GM18858 (cell line): ENCODE data around the gene ETF1.
A peak's percentile ranks its signal among the peaks of the same experiment; 100 is the strongest.

Source experiments
- ATAC-seq: cut with Tn5 transposase; IDR thresholded peaks from one replicate; pipeline ENCODE4 v1.9.1; 2021; ENCODE audit not compliant: unreplicated experiment

The ETF1 gene

DNA sequence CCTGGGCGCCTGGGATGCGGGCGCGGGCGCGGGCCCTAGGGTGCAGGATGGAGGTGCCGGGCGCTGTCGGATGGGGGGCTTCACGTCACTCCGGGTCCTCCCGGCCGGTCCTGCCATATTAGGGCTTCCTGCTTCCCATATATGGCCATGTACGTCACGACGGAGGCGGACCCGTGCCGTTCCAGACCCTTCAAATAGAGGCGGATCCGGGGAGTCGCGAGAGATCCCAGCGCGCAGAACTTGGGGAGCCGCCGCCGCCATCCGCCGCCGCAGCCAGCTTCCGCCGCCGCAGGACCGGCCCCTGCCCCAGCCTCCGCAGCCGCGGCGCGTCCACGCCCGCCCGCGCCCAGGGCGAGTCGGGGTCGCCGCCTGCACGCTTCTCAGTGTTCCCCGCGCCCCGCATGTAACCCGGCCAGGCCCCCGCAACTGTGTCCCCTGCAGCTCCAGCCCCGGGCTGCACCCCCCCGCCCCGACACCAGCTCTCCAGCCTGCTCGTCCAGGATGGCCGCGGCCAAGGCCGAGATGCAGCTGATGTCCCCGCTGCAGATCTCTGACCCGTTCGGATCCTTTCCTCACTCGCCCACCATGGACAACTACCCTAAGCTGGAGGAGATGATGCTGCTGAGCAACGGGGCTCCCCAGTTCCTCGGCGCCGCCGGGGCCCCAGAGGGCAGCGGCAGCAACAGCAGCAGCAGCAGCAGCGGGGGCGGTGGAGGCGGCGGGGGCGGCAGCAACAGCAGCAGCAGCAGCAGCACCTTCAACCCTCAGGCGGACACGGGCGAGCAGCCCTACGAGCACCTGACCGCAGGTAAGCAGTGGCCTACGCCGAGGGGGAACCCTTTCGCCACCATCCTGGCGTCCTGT, 77.5 kb downstream of the ETF1 start, which contains the start of gene EGR1:
Gene EGR1 (plus strand): TSS at position 219 of the 864 bp plus-strand sequence. CDS start 283 bp downstream, at position 502.
- peak; percentile 36 for ATAC-seq

GRCh38 chr5:138464388-138465260, 78.4 kb downstream of the ETF1 start:
- ATAC-seq = peak; percentile 66

DNA sequence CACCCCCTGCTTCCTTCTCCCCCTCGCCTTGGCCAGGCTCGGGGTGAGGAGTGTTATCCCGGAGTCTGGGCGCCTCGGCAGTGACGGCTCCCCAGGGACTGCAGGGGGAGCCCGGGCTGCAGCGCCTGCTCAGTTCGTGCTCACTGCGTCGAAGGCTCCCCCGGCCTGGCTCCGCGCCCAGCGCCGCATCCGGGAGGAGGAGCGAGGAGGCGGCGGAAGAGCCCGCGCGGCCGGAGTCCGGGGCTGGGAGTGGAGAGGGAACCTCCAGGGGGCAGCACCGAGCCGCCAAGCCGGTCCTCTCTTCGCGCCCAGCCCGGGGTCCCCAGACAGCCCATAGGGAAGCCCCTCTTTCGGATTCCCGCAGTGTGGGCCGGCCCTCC, 79.0 kb downstream of the ETF1 start:
- ATAC-seq = peak; percentile 42

- ATAC-seq = no peak
These were observed 79.5 kb downstream of the ETF1 start for GRCh38 chr5:138463419-138464007.

GRCh38 chr5:138461343-138462125, 81.5 kb downstream of the ETF1 start:
- ATAC-seq = no peak

DNA sequence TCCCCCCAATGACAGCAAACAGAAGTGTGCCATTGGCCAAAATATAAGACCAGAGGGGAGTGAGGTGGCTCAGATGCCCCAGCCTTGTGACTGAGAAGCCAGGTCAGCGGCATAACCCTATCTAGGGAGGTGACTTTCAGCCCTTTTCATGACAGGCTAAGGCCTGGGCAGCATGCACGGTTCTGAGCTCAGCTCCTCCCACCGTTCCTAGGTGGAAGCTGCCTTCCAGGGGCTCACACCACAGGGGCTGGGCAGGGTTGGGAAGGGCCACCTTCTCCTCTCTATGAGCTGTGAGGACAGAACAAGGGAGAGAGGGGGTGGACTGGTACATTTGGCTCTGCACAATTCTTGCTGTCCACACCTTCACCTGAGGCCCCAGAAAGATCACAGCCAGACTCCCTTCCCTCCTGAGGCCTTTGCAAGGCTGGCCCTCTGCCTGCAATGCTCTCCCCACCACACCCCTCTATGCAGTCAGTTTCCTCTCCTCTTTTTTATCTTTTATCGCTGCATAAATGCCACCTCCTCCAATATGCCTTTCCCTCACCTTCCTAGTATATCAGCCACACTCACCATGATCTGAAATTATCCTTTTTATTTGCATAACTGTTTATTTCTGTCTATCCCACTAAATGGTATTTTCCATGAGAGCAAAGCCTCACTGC, 82.9 kb downstream of the ETF1 start:
- no peak for ATAC-seq

- ATAC-seq = no peak
These were observed 83.6 kb downstream of the ETF1 start for GRCh38 chr5:138459311-138459933.

GRCh38 chr5:138458856-138459255, 84.2 kb downstream of the ETF1 start:
- no peak for ATAC-seq

DNA sequence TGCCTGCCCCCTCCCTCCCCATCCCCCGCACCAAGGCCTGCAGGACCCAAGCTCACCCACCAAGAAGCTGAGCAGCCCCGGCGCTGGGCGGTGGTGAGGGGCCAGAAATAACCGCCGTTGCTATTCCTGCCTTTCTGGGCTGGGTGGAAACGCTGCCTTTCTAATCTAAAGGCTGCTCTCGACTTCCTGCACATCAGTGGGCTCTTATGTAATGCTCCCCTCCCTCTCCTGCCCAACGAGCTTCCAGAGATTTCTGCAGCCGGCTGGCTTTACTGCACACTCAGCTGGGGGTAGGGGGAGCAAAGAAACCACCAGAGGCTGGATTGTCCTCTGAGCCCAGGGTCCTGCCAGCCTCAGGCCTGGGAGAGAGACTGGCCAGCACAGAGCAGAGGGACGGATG, 84.7 kb downstream of the ETF1 start:
- no peak for ATAC-seq

DNA sequence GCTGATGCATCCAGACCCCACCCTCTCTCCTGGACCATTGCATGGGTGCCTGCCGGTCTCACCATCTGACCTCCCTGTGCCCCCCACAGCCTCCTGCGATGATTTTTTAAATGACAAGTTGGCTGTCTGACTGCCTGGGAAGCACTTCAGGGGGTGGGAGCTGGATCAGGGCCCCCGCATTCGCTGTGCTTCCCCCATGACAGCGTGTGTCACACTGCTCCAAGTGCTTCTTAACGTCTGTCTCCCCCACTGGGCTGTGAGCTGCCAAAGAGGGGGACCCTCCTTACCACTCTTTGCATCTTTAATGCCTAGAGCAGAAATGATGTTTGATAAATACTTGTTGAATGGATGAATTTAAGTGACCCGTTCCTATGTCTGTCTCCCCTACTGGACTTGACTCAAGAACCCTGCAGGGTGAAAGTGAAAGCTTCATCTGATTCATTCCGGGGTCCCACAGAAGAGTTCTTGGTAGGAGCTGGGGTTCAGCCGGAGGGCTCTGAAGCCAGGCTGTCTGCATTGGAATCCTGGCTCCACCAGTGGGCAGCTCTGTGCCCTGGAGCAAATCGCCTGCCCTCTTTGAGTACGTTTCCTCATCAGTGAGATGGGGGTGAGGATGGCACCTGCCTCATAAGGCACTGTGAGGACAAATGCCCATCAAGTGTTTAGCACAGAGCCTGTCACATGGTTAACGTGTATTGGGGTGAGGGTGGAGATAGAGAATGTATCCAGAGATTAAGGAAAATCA, 85.3 kb downstream of the ETF1 start:
- no peak for ATAC-seq
